HG02973 (cell line): Measurements from ENCODE around the gene SLC17A9.

Source experiments
- ATAC-seq: cut with Tn5 transposase; IDR thresholded peaks from one replicate; pipeline ENCODE4 v1.9.1; 2021; ENCODE audit warnings: moderate library complexity; ENCODE audit not compliant: unreplicated experiment

SLC17A9 gene

DNA sequence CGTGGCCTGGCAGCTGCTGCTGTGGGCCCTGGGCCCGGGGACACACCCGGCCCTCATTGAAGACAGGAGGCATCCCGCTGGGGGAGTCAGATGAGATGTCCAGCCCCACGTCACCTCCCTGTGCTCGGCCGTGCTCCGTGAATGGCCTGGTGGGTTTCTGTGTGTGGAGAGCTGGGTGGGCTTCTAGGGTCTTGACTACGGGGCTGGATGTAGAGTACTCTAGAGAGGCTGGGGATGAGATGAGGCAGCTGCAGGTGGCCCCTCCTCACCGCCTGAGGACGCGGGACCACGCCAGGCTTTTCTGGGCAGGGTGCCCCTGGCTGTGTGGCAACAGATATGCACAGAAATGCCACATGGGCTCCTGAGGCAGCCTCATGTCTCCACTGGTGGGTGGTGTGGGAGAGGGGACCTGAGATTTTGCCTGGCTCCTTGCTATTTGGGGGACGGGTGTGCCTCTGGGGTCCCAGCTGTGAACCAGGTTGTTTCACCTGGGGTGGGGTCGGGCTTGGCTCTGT, 62.7 kb downstream of the SLC17A9 start:
- no peak for ATAC-seq

DNA sequence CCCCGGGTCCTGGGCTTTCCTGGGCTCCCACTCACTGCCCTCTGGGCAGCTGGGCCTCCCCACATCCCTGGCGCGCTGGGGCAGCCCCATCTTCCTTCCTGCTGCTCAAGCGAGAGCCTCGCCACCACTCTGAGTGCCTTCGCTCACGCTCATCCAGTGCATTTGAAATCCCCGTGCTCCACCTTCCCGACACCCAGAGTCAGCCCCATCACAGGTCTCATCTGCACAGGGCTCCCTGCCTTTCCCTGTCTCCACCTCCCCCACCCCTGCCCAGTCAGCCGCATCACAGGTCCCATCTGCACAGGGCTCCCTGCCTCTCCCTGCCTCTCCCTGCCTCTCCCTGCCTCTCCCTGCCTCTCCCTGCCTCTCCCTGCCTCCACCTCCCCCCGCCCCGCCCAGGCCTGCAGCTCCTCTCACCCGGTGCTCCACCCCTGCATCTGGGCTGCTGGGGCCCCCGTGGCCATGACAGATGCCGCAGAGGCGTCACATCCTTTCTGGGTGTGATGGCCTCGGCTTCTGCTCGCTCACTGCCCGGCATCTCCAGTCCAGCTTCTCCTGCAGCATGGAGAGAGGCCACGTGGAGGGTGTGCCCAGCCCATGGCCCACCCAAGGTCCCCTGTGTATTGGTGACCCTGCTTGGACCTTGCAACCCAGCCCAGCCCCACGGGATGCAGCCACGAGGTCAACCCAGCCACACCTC, 63.3 kb downstream of the SLC17A9 start:
- ATAC-seq: no peak

DNA sequence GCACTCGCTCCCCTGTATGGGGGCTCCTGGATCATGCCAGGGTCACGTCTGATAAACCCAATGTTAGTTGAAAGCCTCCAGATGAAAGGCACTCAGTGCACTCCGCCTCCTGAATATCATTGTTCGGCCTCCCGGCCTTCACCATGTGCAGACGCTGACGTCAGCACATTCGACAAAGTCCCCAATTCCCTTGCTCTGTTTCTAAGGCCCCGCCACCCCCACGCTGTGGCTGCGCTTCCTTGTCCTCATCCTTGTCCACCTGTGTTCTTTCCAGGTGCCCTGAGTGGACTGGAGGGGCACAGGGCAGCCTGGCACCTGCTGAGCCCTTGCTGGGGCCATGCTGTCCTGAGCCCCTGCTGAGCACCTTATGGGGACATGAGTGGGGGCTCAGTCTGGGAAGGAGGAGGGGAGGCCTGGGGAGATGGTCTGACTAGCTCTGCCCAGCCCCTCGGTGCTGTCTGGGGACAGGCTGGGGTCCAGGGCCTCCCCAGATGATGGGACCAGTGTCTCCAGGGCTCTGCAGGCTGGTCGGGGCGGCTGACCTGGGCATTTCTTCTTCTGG, 64.1 kb downstream of the SLC17A9 start:
- no peak for ATAC-seq

DNA sequence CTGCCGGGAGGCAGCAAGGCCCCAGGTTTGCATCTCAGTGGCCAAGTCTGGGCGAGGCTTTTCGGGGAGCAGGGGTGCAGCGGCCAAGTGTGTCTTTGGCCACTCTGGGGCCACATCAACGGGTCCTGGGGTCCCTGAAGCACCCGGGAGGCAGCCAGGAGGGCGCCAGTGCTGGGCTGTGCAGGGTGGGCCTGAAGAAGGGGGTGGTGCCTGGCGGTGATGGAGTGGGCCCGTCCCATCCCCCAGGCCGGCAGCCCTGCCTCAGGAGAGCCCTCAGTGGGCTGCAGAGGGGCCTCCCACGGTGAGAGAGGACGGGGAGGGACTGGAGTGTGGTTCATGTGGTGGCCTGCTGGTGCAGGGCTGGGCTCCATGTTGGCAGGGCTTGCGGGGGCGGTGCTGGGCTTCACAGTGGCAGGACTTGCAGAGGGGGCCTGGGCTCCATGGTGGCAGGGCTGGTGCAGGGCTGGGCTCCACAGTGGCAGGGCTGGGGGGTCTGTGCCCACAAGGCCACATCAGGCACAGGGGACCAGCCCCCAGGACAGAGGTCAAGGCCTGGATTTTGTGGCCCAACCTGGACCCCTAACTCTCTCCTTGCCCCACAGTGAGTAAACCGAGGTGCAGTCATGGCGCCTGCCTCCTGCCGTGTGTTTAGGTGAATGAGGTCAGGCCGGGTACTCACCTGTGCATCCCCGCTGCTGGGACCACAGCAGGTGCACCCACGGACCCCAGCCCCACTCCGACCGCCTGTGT, 64.7 kb downstream of the SLC17A9 start:
- no peak for ATAC-seq

DNA sequence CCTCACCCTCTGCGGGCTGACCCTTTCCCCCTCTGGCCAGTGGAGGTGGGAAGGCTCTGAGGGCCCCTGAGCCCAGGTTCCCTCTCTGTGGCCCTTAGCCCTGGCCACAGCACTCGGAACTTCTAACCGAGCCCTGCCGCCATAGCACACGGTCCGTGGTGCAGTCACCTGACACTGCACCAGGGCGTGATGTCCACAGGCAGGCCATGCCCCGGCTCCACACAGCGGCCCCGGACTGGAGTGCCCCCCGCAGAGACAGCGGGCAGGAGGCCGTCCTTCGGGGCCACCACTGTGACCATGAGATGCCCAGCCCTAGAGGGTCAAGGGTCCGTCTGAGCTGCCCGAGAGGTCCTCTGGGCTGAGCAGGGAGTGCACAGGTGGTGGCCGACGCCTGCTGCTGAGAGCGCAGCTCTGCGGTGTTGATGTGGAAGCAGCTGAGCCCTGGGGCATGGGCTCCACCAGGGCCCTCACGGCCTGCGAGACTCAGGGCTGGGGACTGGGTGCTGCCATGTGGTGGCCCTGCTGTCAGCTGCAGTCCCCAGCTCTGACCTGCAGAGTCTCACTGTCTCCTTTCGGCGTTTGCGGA, 65.4 kb downstream of the SLC17A9 start:
- ATAC-seq: no peak
